CD14-positive monocyte (primary cell): ENCODE results near the gene BCAR3. TPM values are rescaled to one million over a fixed set of nuclear protein-coding genes. Genes with fewer than 3 reads are reported as not detected.

Experiments
- DNase-seq, 3 donors: peaks; one replicate each; pipeline ENCODE4 v3.0.0-alpha.2; 2011 to 2022
- H2AFZ ChIP-seq: 2 replicates; pipeline ENCODE4 v1.6.0; 2012; ENCODE audit warnings: mild to moderate bottlenecking, low read depth, low read length, inconsistent platforms; ENCODE audit not compliant: insufficient read depth, poor library complexity, severe bottlenecking
- H3K27ac ChIP-seq, 2 donors: 1 replicate in 1 of 2; 2 replicates in 1 of 2; pipeline ENCODE4 v1.5.1; 2012 to 2013; ENCODE audit warnings: low read length in 2 of 2, control low read depth in 1 of 2, inconsistent platforms in 1 of 2, low read depth in 1 of 2, mild to moderate bottlenecking in 1 of 2
- H3K27me3 ChIP-seq, 2 donors: one replicate each; pipeline versions ENCODE4 v1.6.0 to v1.6.1; 2011 to 2013; ENCODE audit warnings: low read length in 2 of 2; ENCODE audit not compliant: control insufficient read depth in 2 of 2, insufficient read depth in 2 of 2
- H3K36me3 ChIP-seq, 2 donors: replicated peaks in 1 of 2; 1 replicate in 1 of 2; 2 replicates in 1 of 2; pipeline versions ENCODE4 v1.5.1 to v1.6.1; 2012 to 2013; ENCODE audit warnings: low read length in 2 of 2, control low read depth in 1 of 2, inconsistent platforms in 1 of 2, mild to moderate bottlenecking in 1 of 2; ENCODE audit not compliant: insufficient read depth in 2 of 2, control insufficient read depth in 1 of 2
- H3K4me1 ChIP-seq, 2 donors: 1 replicate in 1 of 2; 2 replicates in 1 of 2; pipeline versions ENCODE4 v1.5.1 to v1.6.1; 2012 to 2013; ENCODE audit warnings: low read length in 2 of 2, control low read depth in 1 of 2, inconsistent platforms in 1 of 2, mild to moderate bottlenecking in 1 of 2, moderate library complexity in 1 of 2; ENCODE audit not compliant: insufficient read depth in 2 of 2, control insufficient read depth in 1 of 2
- H3K4me2 ChIP-seq: replicated peaks from 2 replicates; pipeline ENCODE3; 2012; ENCODE audit warnings: low read length, moderate library complexity, mild to moderate bottlenecking; ENCODE audit not compliant: poor library complexity, severe bottlenecking; ENCODE audit errors: extremely low read depth
- H3K4me3 ChIP-seq, 3 experiments: fragments of 200-600 bp in 1 of 3; sonication (generic) in 1 of 3; replicated peaks in 1 of 3; 1 replicate in 2 of 3; 2 replicates in 1 of 3; pipeline ENCODE4 v1.5.1; 2011 to 2013; ENCODE audit warnings: low read length in 3 of 3, mild to moderate bottlenecking in 3 of 3, control low read depth in 2 of 3, low read depth in 2 of 3, inconsistent platforms in 1 of 3, moderate library complexity in 1 of 3
- H3K79me2 ChIP-seq: 2 replicates; pipeline ENCODE4 v1.6.0; 2012; ENCODE audit warnings: mild to moderate bottlenecking, control low read depth, inconsistent platforms, low read length, moderate library complexity; ENCODE audit not compliant: insufficient read depth
- H3K9ac ChIP-seq: 2 replicates; pipeline ENCODE4 v1.6.0; 2017; ENCODE audit warnings: low read length, mild to moderate bottlenecking; ENCODE audit not compliant: insufficient read depth, poor library complexity, severe bottlenecking
- H3K9me3 ChIP-seq, 2 donors: replicated peaks in 1 of 2; 1 replicate in 1 of 2; 2 replicates in 1 of 2; pipeline versions ENCODE4 v1.5.1 to v1.6.1; 2012 to 2013; ENCODE audit warnings: low read length in 2 of 2, control low read depth in 1 of 2; ENCODE audit not compliant: control insufficient read depth in 1 of 2, insufficient read depth in 1 of 2
- H4K20me1 ChIP-seq: 2 replicates; pipeline ENCODE4 v1.6.0; 2012; ENCODE audit warnings: mild to moderate bottlenecking, low read length, control low read depth, moderate library complexity; ENCODE audit not compliant: insufficient read depth
- H3K27ac Mint-ChIP-seq, 7 donors: one replicate each; pipeline ENCODE4 v1.8.0; 2020; ENCODE audit warnings: mild to moderate bottlenecking in 7 of 7, mixed read lengths in 7 of 7, moderate library complexity in 6 of 7, inconsistent platforms in 2 of 7
- H3K27me3 Mint-ChIP-seq, 3 donors: one replicate each; pipeline ENCODE4 v1.8.0; 2021 to 2022; ENCODE audit warnings: low read depth in 3 of 3, mild to moderate bottlenecking in 3 of 3, mixed read lengths in 3 of 3, moderate library complexity in 3 of 3, inconsistent platforms in 1 of 3
- H3K36me3 Mint-ChIP-seq, 2 donors: one replicate each; pipeline ENCODE4 v1.8.0; 2020; ENCODE audit warnings: mixed read lengths in 2 of 2, inconsistent platforms in 1 of 2, mild to moderate bottlenecking in 1 of 2
- H3K4me1 Mint-ChIP-seq: one replicate; pipeline ENCODE4 v1.8.0; 2020; ENCODE audit warnings: mild to moderate bottlenecking, mixed read lengths
- H3K4me3 Mint-ChIP-seq, 2 donors: one replicate each; pipeline ENCODE4 v1.8.0; 2020; ENCODE audit warnings: mild to moderate bottlenecking in 2 of 2, mixed read lengths in 2 of 2, moderate library complexity in 1 of 2
- H3K9me3 Mint-ChIP-seq, 7 donors: one replicate each; pipeline ENCODE4 v1.8.0; 2020 to 2022; ENCODE audit warnings: mixed read lengths in 7 of 7, mild to moderate bottlenecking in 6 of 7, moderate library complexity in 6 of 7, inconsistent platforms in 2 of 7
- CTCF ChIP-seq: fragments of 200-600 bp; IDR thresholded peaks from one replicate; pipeline ENCODE4 v1.8.0; 2022; ENCODE audit warnings: antibody characterized with exemption, mild to moderate bottlenecking
- WGBS: methylation state at CpG from one replicate; pipeline ENCODE4 v1.1.5; 2013; ENCODE audit warnings: missing lambda C conversion rate; ENCODE audit not compliant: insufficient coverage; 5-methylcytosine and 5-hydroxymethylcytosine counted together
- intact Hi-C, 2 donors: fragments of 100-400 bp; cut with micrococcal nuclease; formaldehyde crosslinking; loops; one replicate each; pipeline versions ENCODE4 v1.15.0 to v1.15.1; 2023
- polyA plus RNA-seq, 3 donors: library from polyadenylated mRNA; depleted of rRNA in 1 of 3; unstranded in 2 of 3; stranded (reverse) in 1 of 3; fragments of 300-500 nt in 2 of 3; fragments of >200 nt in 1 of 3; fragmentation: Illumina TruSeq in 2 of 3; gene quantifications; 1 replicate in 2 of 3; 2 replicates in 1 of 3; pipeline ENCODE4 v1.2.3, GENCODE V29; 2012 to 2021

Gene BCAR3
- polyA plus RNA-seq, 3 donors = 0.05 to 0.41 TPM; not detected in 1

GRCh38 chr1:93621246-93621645 is 60.4 kb downstream of the BCAR3 start:
- no peaks in the 10 kb centered on the region for H3K4me1 Mint-ChIP-seq
- no peak for TF ChIP-seq CTCF
- H4K20me1 ChIP-seq = no peaks in the 10 kb centered on the region
- H3K79me2 ChIP-seq = no peaks in the 10 kb centered on the region
- H3K27me3 ChIP-seq = no peaks in the 10 kb centered on the region
- no peak overlapping the region for H3K27ac Mint-ChIP-seq
- H3K9me3 Mint-ChIP-seq = no peaks in the 10 kb centered on the region
- no peak for DNase-seq
- 100% methylated on average over 3 of the region's 5 CpGs for WGBS
- no peaks in the 10 kb centered on the region for H3K4me1 ChIP-seq
- no peak overlapping the region for H3K4me2 ChIP-seq
- no peaks in the 10 kb centered on the region for H3K9me3 ChIP-seq
- H3K4me3 ChIP-seq = no peak overlapping the region
- intact Hi-C loops = no loop called here
- H3K27ac ChIP-seq = no peak overlapping the region
- H2AFZ ChIP-seq = no peak overlapping the region
- H3K27me3 Mint-ChIP-seq = peaks cover 0 to 3% (median 0%) of the 10 kb centered on the region in 3 donors
- H3K36me3 ChIP-seq = no peaks in the 10 kb centered on the region
- no peaks in the 10 kb centered on the region for H3K36me3 Mint-ChIP-seq
- no peak overlapping the region for H3K9ac ChIP-seq
- H3K4me3 Mint-ChIP-seq = no peak overlapping the region

DNA sequence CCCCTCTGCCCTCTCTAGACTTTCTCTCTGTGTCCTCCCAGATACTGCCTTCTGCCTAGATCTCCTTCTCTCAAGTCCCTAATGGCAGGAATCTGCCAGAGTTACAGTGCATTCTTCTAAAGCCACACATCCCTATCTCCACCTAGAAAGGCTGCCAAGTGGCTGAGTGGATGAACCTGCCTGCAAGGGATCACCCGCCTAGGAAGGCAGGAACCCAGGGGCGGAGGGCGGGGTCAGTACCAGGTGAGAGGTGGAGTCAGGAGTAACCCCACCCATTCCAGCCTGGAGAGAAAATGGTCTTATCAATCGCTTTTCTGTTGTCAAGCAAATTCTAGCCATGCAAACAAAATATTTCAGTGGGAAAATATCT is 60.8 kb downstream of the BCAR3 start:
- H2AFZ ChIP-seq = no peak overlapping the region
- WGBS = no CpG with 5 or more reads among the region's 4 CpGs
- no peak for TF ChIP-seq CTCF
- H3K79me2 ChIP-seq = no peaks in the 10 kb centered on the region
- no peak overlapping the region for H3K27ac ChIP-seq
- H3K27me3 ChIP-seq = no peaks in the 10 kb centered on the region
- intact Hi-C loops = no loop called here
- no peaks in the 10 kb centered on the region for H3K4me1 ChIP-seq
- H4K20me1 ChIP-seq = no peaks in the 10 kb centered on the region
- H3K9ac ChIP-seq = no peak overlapping the region
- H3K4me2 ChIP-seq = no peak overlapping the region
- no peaks in the 10 kb centered on the region for H3K36me3 Mint-ChIP-seq
- no peak overlapping the region for H3K27ac Mint-ChIP-seq
- peaks cover 0 to 3% (median 0%) of the 10 kb centered on the region in 3 donors for H3K27me3 Mint-ChIP-seq
- no peak overlapping the region for H3K4me3 Mint-ChIP-seq
- H3K9me3 ChIP-seq = no peaks in the 10 kb centered on the region
- no peaks in the 10 kb centered on the region for H3K36me3 ChIP-seq
- no peaks in the 10 kb centered on the region for H3K9me3 Mint-ChIP-seq
- no peak overlapping the region for H3K4me3 ChIP-seq
- no peak for DNase-seq
- H3K4me1 Mint-ChIP-seq = no peaks in the 10 kb centered on the region
